ENCODE results near the gene EIF4A2. TPM values are rescaled to one million over a fixed set of nuclear protein-coding genes. Genes with fewer than 3 reads are reported as not detected.

Gene EIF4A2
- total RNA-seq, 1 donor from 2014 or later, result 375 TPM

GRCh38 chr3:186828340-186828739 lies 45.0 kb downstream of the EIF4A2 start:
- intact Hi-C loops (cut with DNase I), result no loop called here
- TF ChIP-seq POLR2A (IDR thresholded peaks at IDR 0.05) (no peak), POLR2AphosphoS5 (IDR thresholded peaks at IDR 0.05; ENCODE audit: insufficient read depth in 1 of 2, low read depth in 1 of 2) (no peak), CTCF (IDR thresholded peaks at IDR 0.05) (no peak)
- no peaks in the 10 kb centered on the region for H3K9me3 ChIP-seq
- H3K4me3 ChIP-seq, result no peak overlapping the region
- peaks cover 22% of the 10 kb centered on the region for H3K4me1 ChIP-seq
- H3K36me3 ChIP-seq, result no peaks in the 10 kb centered on the region
- H3K27me3 ChIP-seq, result no peaks in the 10 kb centered on the region
- H3K27ac ChIP-seq, result no peak overlapping the region
- no peak for DNase-seq (ENCODE audit: extremely low spot score in 2 of 2)

GRCh38 chr3:186831798-186832197 lies 48.4 kb downstream of the EIF4A2 start:
- H3K4me3 ChIP-seq, result no peak overlapping the region
- H3K27ac ChIP-seq, result no peak overlapping the region
- no peak for DNase-seq (ENCODE audit: extremely low spot score in 2 of 2)
- peaks cover 6% of the 10 kb centered on the region for H3K4me1 ChIP-seq
- no peaks in the 10 kb centered on the region for H3K27me3 ChIP-seq
- intact Hi-C loops (cut with DNase I), result no loop called here
- H3K9me3 ChIP-seq, result no peaks in the 10 kb centered on the region
- no peak for TF ChIP-seq CTCF (IDR thresholded peaks at IDR 0.05)
- TF ChIP-seq POLR2A (IDR thresholded peaks at IDR 0.05), result no peak
- no peak for TF ChIP-seq POLR2AphosphoS5 (IDR thresholded peaks at IDR 0.05; ENCODE audit: insufficient read depth in 1 of 2, low read depth in 1 of 2)
- H3K36me3 ChIP-seq, result no peaks in the 10 kb centered on the region

- H3K27me3 ChIP-seq, result no peaks in the 10 kb centered on the region
Measured at GRCh38 chr3:186832276-186832675, 48.9 kb downstream of the EIF4A2 start.

More at GRCh38 chr3:186832276-186832675, 48.9 kb downstream of the EIF4A2 start:
- Histone ChIP-seq H3K9me3 (no peaks in the 10 kb centered on the region), H3K27ac (no peak overlapping the region), H3K4me1 (peaks cover 5% of the 10 kb centered on the region), H3K36me3 (no peaks in the 10 kb centered on the region), H3K4me3 (no peak overlapping the region)
- TF ChIP-seq POLR2A (IDR thresholded peaks at IDR 0.05) (no peak), POLR2AphosphoS5 (IDR thresholded peaks at IDR 0.05; ENCODE audit: insufficient read depth in 1 of 2, low read depth in 1 of 2) (no peak), CTCF (IDR thresholded peaks at IDR 0.05) (no peak)
- intact Hi-C loops (cut with DNase I), result no loop called here
- no peak for DNase-seq (ENCODE audit: extremely low spot score in 2 of 2)

MicroRNAs within 50 kb of the gene (microRNA counts, 767-probe panel; counts per million panel counts)
- 238 to 261 counts per million in 2 donors for microRNA hsa-miR-1248

Small RNAs within 50 kb of the gene (microRNA-seq; reads per million reads assigned to microRNA genes)
- 9.1 reads per million, percentile 20 among the genes with 10 or more reads in this experiment for gene MIR1248 (ENCODE audit: borderline number of aligned reads, borderline replicate concordance)

Small RNAs within 50 kb of the gene (small RNA-seq; reads per million reads assigned to genes)
- not detected for gene RF00092
- gene RNU6-1105P, result not detected
- gene SNORA4, result not detected
- gene SNORA63, result not detected
- not detected for gene SNORA81
- gene SNORD2, result not detected

Other genes with a start within 250 kb of the EIF4A2 start
- gene CRYGS, start 239.2 kb upstream of the EIF4A2 start, total RNA-seq, result not detected
- 10.6 TPM for gene TBCCD1, start 216.2 kb upstream of the EIF4A2 start, total RNA-seq
- gene DNAJB11, start 212.9 kb upstream of the EIF4A2 start, total RNA-seq, result 34.6 TPM
- not detected for gene AHSG, start 170.5 kb upstream of the EIF4A2 start, total RNA-seq
- gene FETUB, start 143.2 kb upstream of the EIF4A2 start, total RNA-seq, result 3.7 TPM
- 0.25 TPM for gene HRG, start 117.6 kb upstream of the EIF4A2 start, total RNA-seq
- gene KNG1, start 66.2 kb upstream of the EIF4A2 start, total RNA-seq, result not detected
- 8.3 TPM for gene RFC4, start 22.9 kb downstream of the EIF4A2 start, total RNA-seq
- gene ADIPOQ, start 59.1 kb downstream of the EIF4A2 start, total RNA-seq, result 36.6 TPM
- 37.8 TPM for gene ST6GAL1, start 146.9 kb downstream of the EIF4A2 start, total RNA-seq